CD14-positive monocyte (primary cell): Measurements from ENCODE around the gene PVRIG. TPM values are rescaled to one million over a fixed set of nuclear protein-coding genes. Genes with fewer than 3 reads are reported as not detected.

ENCODE experiments used
- DNase-seq, 3 donors: peaks; one replicate each; pipeline ENCODE4 v3.0.0-alpha.2; 2011 to 2022
- H2AFZ ChIP-seq: 2 replicates; pipeline ENCODE4 v1.6.0; 2012; ENCODE audit warnings: mild to moderate bottlenecking, low read depth, low read length, inconsistent platforms; ENCODE audit not compliant: insufficient read depth, poor library complexity, severe bottlenecking
- H3K27ac ChIP-seq, 2 donors: 1 replicate in 1 of 2; 2 replicates in 1 of 2; pipeline ENCODE4 v1.5.1; 2012 to 2013; ENCODE audit warnings: low read length in 2 of 2, control low read depth in 1 of 2, inconsistent platforms in 1 of 2, low read depth in 1 of 2, mild to moderate bottlenecking in 1 of 2
- H3K27me3 ChIP-seq, 2 donors: one replicate each; pipeline versions ENCODE4 v1.6.0 to v1.6.1; 2011 to 2013; ENCODE audit warnings: low read length in 2 of 2; ENCODE audit not compliant: control insufficient read depth in 2 of 2, insufficient read depth in 2 of 2
- H3K36me3 ChIP-seq, 2 donors: replicated peaks in 1 of 2; 1 replicate in 1 of 2; 2 replicates in 1 of 2; pipeline versions ENCODE4 v1.5.1 to v1.6.1; 2012 to 2013; ENCODE audit warnings: low read length in 2 of 2, control low read depth in 1 of 2, inconsistent platforms in 1 of 2, mild to moderate bottlenecking in 1 of 2; ENCODE audit not compliant: insufficient read depth in 2 of 2, control insufficient read depth in 1 of 2
- H3K4me1 ChIP-seq, 2 donors: 1 replicate in 1 of 2; 2 replicates in 1 of 2; pipeline versions ENCODE4 v1.5.1 to v1.6.1; 2012 to 2013; ENCODE audit warnings: low read length in 2 of 2, control low read depth in 1 of 2, inconsistent platforms in 1 of 2, mild to moderate bottlenecking in 1 of 2, moderate library complexity in 1 of 2; ENCODE audit not compliant: insufficient read depth in 2 of 2, control insufficient read depth in 1 of 2
- H3K4me2 ChIP-seq: replicated peaks from 2 replicates; pipeline ENCODE3; 2012; ENCODE audit warnings: low read length, moderate library complexity, mild to moderate bottlenecking; ENCODE audit not compliant: poor library complexity, severe bottlenecking; ENCODE audit errors: extremely low read depth
- H3K4me3 ChIP-seq, 3 experiments: fragments of 200-600 bp in 1 of 3; sonication (generic) in 1 of 3; replicated peaks in 1 of 3; 1 replicate in 2 of 3; 2 replicates in 1 of 3; pipeline ENCODE4 v1.5.1; 2011 to 2013; ENCODE audit warnings: low read length in 3 of 3, mild to moderate bottlenecking in 3 of 3, control low read depth in 2 of 3, low read depth in 2 of 3, inconsistent platforms in 1 of 3, moderate library complexity in 1 of 3
- H3K79me2 ChIP-seq: 2 replicates; pipeline ENCODE4 v1.6.0; 2012; ENCODE audit warnings: mild to moderate bottlenecking, control low read depth, inconsistent platforms, low read length, moderate library complexity; ENCODE audit not compliant: insufficient read depth
- H3K9ac ChIP-seq: 2 replicates; pipeline ENCODE4 v1.6.0; 2017; ENCODE audit warnings: low read length, mild to moderate bottlenecking; ENCODE audit not compliant: insufficient read depth, poor library complexity, severe bottlenecking
- H3K9me3 ChIP-seq, 2 donors: replicated peaks in 1 of 2; 1 replicate in 1 of 2; 2 replicates in 1 of 2; pipeline versions ENCODE4 v1.5.1 to v1.6.1; 2012 to 2013; ENCODE audit warnings: low read length in 2 of 2, control low read depth in 1 of 2; ENCODE audit not compliant: control insufficient read depth in 1 of 2, insufficient read depth in 1 of 2
- H4K20me1 ChIP-seq: 2 replicates; pipeline ENCODE4 v1.6.0; 2012; ENCODE audit warnings: mild to moderate bottlenecking, low read length, control low read depth, moderate library complexity; ENCODE audit not compliant: insufficient read depth
- H3K27ac Mint-ChIP-seq, 7 donors: one replicate each; pipeline ENCODE4 v1.8.0; 2020; ENCODE audit warnings: mild to moderate bottlenecking in 7 of 7, mixed read lengths in 7 of 7, moderate library complexity in 6 of 7, inconsistent platforms in 2 of 7
- H3K27me3 Mint-ChIP-seq, 3 donors: one replicate each; pipeline ENCODE4 v1.8.0; 2021 to 2022; ENCODE audit warnings: low read depth in 3 of 3, mild to moderate bottlenecking in 3 of 3, mixed read lengths in 3 of 3, moderate library complexity in 3 of 3, inconsistent platforms in 1 of 3
- H3K36me3 Mint-ChIP-seq, 2 donors: one replicate each; pipeline ENCODE4 v1.8.0; 2020; ENCODE audit warnings: mixed read lengths in 2 of 2, inconsistent platforms in 1 of 2, mild to moderate bottlenecking in 1 of 2
- H3K4me1 Mint-ChIP-seq: one replicate; pipeline ENCODE4 v1.8.0; 2020; ENCODE audit warnings: mild to moderate bottlenecking, mixed read lengths
- H3K4me3 Mint-ChIP-seq, 2 donors: one replicate each; pipeline ENCODE4 v1.8.0; 2020; ENCODE audit warnings: mild to moderate bottlenecking in 2 of 2, mixed read lengths in 2 of 2, moderate library complexity in 1 of 2
- H3K9me3 Mint-ChIP-seq, 7 donors: one replicate each; pipeline ENCODE4 v1.8.0; 2020 to 2022; ENCODE audit warnings: mixed read lengths in 7 of 7, mild to moderate bottlenecking in 6 of 7, moderate library complexity in 6 of 7, inconsistent platforms in 2 of 7
- whole genome bisulfite sequencing: methylation state at CpG from one replicate; pipeline ENCODE4 v1.1.5; 2013; ENCODE audit warnings: missing lambda C conversion rate; ENCODE audit not compliant: insufficient coverage; 5-methylcytosine and 5-hydroxymethylcytosine counted together
- intact Hi-C, 2 donors: fragments of 100-400 bp; cut with micrococcal nuclease; formaldehyde crosslinking; loops; one replicate each; pipeline versions ENCODE4 v1.15.0 to v1.15.1; 2023
- polyA plus RNA-seq, 3 donors: library from polyadenylated mRNA; depleted of rRNA in 1 of 3; unstranded in 2 of 3; stranded (reverse) in 1 of 3; fragments of 300-500 nt in 2 of 3; fragments of >200 nt in 1 of 3; fragmentation: Illumina TruSeq in 2 of 3; gene quantifications; 1 replicate in 2 of 3; 2 replicates in 1 of 3; pipeline ENCODE4 v1.2.3, GENCODE V29; 2012 to 2021
- TF ChIP-seq, protein P1 (sequence below): fragments of 200-600 bp; IDR thresholded peaks from one replicate; pipeline ENCODE4 v1.8.0; 2022; ENCODE audit warnings: antibody characterized with exemption, mild to moderate bottlenecking

Gene PVRIG
- polyA plus RNA-seq, 3 donors: 0.27 to 0.38 TPM; not detected in 1

DNA sequence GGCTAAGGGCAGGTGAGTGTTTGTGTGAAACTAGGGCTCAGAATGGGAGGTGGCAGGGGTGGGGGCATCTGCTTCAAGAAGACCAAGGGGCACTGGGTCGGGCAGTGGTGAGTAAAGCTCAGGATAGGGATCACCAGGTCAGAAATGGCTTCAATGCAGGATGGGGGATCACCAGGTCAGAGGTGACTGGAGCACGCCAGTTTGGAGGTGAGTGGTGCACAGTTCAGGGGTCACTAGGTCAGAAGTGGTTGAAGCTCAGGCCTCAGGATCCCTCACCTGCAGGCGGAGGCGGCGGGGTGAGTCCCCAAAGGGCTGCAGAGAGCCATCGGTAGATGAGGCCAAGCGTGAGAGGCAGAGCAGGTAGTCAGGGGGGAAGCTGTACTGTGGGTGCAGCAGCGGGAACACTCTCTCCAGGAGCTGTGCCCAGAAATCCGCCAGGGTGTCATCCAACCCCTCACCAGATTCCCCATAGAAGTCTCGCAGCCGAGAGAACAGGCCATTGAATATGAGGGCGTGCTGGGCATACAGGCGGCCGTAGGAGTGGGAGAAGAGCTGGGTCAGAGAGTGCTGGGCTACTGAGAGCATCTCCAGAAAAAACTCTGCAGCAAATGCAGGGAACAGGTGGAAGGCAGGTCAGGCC, 44.3 kb upstream of the PVRIG start:
- Mint-ChIP-seq H3K4me3 (peak overlapping the region in 1 of 2 donors; percentile 31), H3K9me3 (peaks cover 0 to 19% (median 11%) of the 10 kb centered on the region in 7 donors), H3K36me3 (peaks cover 3 to 11% of the 10 kb centered on the region in 2 donors), H3K27ac (peak overlapping the region in 2 of 7 donors; percentile 44 to 59), H3K27me3 (peaks cover 33 to 52% (median 44%) of the 10 kb centered on the region in 3 donors), H3K4me1 (peaks cover 22% of the 10 kb centered on the region)
- no peaks in the 10 kb centered on the region for H3K36me3 ChIP-seq
- no peak overlapping the region for H3K27ac ChIP-seq
- H3K9ac ChIP-seq: no peak overlapping the region
- H3K27me3 ChIP-seq: peaks cover 16 to 26% of the 10 kb centered on the region in 2 donors
- TF ChIP-seq, protein P1, sequence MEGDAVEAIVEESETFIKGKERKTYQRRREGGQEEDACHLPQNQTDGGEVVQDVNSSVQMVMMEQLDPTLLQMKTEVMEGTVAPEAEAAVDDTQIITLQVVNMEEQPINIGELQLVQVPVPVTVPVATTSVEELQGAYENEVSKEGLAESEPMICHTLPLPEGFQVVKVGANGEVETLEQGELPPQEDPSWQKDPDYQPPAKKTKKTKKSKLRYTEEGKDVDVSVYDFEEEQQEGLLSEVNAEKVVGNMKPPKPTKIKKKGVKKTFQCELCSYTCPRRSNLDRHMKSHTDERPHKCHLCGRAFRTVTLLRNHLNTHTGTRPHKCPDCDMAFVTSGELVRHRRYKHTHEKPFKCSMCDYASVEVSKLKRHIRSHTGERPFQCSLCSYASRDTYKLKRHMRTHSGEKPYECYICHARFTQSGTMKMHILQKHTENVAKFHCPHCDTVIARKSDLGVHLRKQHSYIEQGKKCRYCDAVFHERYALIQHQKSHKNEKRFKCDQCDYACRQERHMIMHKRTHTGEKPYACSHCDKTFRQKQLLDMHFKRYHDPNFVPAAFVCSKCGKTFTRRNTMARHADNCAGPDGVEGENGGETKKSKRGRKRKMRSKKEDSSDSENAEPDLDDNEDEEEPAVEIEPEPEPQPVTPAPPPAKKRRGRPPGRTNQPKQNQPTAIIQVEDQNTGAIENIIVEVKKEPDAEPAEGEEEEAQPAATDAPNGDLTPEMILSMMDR: no peak
- no peaks in the 10 kb centered on the region for H3K79me2 ChIP-seq
- DNase-seq: no peak
- H3K9me3 ChIP-seq: peaks cover 5 to 6% of the 10 kb centered on the region in 2 donors
- no peaks in the 10 kb centered on the region for H4K20me1 ChIP-seq
- WGBS: 97% methylated on average over 2 of the region's 14 CpGs
- peaks cover 22 to 30% of the 10 kb centered on the region in 2 donors for H3K4me1 ChIP-seq
- intact Hi-C loops: no loop called here
- H3K4me2 ChIP-seq: no peak overlapping the region
- H3K4me3 ChIP-seq: no peak overlapping the region
- H2AFZ ChIP-seq: no peak overlapping the region

DNA sequence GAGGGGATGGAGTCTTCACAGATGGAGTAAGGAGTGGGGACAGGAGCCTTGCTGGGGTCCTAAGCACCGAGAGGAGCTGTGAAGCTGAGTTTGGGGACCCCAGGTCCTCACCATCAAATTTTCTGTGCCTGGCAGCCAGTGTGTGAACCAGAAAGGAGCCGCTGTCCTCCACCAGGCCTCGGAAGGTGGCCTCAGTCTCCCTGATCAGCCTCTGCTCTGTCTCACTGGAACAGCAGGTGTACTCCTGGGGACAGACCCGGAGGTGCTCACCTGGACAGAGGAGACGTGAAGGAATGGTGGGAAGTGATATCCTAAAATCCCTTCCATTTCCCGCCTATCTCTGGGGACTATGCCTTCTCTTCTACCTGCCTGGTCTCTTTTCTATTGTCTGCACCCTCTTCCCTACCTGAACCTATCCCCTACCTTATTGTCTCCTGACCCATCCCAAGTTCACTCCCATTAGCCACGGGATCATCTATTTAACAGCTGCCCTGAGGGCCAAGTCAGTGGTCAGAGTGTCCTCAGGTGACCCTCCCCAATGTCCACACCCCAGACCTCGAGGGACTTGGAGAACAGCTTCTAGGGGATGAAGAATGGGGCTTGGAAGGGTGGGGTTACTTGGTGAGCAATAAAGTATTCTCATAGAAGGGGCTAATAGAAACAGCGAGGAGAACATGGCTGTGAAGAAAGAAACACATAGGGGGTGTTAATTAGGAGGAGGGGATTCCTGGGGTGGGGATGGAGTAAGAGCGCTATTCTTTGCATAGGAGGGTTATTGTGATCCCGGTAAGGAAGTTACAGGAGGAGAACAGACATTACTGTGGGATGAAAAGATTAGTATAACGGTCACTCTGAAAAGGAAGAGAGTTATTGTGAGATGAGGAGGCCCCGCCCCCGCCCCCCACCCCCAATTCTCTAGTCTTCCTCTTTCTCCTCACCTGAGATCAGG, 43.4 kb upstream of the PVRIG start:
- no peaks in the 10 kb centered on the region for H3K79me2 ChIP-seq
- Mint-ChIP-seq H3K9me3 (peaks cover 0 to 13% (median 7%) of the 10 kb centered on the region in 7 donors), H3K4me1 (peaks cover 22% of the 10 kb centered on the region), H3K27ac (no peak overlapping the region), H3K27me3 (peaks cover 32 to 54% (median 42%) of the 10 kb centered on the region in 3 donors), H3K36me3 (peaks cover 0 to 7% of the 10 kb centered on the region in 2 donors), H3K4me3 (peak overlapping the region; percentile 76 to 85)
- no peak for DNase-seq
- H3K36me3 ChIP-seq: no peaks in the 10 kb centered on the region
- peak overlapping the region; percentile 30 to 82 (median 57) for H3K4me3 ChIP-seq
- H3K27me3 ChIP-seq: peaks cover 8 to 18% of the 10 kb centered on the region in 2 donors
- H3K9me3 ChIP-seq: peaks cover 5 to 6% of the 10 kb centered on the region in 2 donors
- H3K4me2 ChIP-seq: peak overlapping the region; percentile 95
- intact Hi-C loops: loop anchor here in 1 of 2 donors (2.0 kb wide), 1 partner anchor 28 kb away; the partner anchor contains the start of gene LAMTOR4
- H2AFZ ChIP-seq: peak overlapping the region; percentile 93
- peaks cover 18 to 25% of the 10 kb centered on the region in 2 donors for H3K4me1 ChIP-seq
- no peak overlapping the region for H3K27ac ChIP-seq
- TF ChIP-seq, protein P1: no peak
- no peak overlapping the region for H3K9ac ChIP-seq
- WGBS: 94% methylated on average over 5 of the region's 14 CpGs
- H4K20me1 ChIP-seq: no peaks in the 10 kb centered on the region
